Uterus (tissue), 2 donors: ENCODE results near the gene IL3.

ENCODE experiments used
- POLR2A ChIP-seq, 2 donors: fragments of 450-650 bp; IDR thresholded peaks; one replicate each; pipeline ENCODE4 v1.6.1; 2016; ENCODE audit warnings: antibody characterized with exemption in 2 of 2, mild to moderate bottlenecking in 1 of 2, moderate library complexity in 1 of 2
- TF ChIP-seq, protein P1 (sequence below), 4 experiments: fragments of 200-600 bp in 2 of 4; fragments of 450-650 bp in 2 of 4; sonication (generic) in 2 of 4; IDR thresholded peaks; one replicate each; pipeline ENCODE4 v1.5.1; 2016 to 2019; ENCODE audit warnings: antibody characterized with exemption in 4 of 4, mild to moderate bottlenecking in 2 of 4, moderate library complexity in 1 of 4

DNA sequence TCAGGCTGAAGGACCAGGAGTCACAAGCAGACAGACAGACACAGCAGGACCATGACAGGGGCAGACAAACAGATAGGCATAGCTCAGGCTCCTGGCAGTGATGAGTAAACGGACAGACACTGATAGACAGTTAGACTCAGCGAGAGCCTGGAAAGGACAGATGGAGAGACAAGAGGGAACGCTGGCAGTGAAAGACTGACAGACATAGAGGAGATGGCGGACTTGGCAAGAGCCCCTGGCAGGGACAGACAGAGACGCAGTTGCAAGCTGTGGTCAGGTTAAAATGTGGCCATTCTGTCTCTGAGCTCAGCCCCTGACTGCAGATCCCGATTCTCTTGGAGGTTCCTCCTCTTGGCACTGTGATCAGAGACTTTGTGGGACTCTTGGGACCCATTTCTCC, 26.7 kb downstream of the IL3 start:
- TF ChIP-seq, protein P1, sequence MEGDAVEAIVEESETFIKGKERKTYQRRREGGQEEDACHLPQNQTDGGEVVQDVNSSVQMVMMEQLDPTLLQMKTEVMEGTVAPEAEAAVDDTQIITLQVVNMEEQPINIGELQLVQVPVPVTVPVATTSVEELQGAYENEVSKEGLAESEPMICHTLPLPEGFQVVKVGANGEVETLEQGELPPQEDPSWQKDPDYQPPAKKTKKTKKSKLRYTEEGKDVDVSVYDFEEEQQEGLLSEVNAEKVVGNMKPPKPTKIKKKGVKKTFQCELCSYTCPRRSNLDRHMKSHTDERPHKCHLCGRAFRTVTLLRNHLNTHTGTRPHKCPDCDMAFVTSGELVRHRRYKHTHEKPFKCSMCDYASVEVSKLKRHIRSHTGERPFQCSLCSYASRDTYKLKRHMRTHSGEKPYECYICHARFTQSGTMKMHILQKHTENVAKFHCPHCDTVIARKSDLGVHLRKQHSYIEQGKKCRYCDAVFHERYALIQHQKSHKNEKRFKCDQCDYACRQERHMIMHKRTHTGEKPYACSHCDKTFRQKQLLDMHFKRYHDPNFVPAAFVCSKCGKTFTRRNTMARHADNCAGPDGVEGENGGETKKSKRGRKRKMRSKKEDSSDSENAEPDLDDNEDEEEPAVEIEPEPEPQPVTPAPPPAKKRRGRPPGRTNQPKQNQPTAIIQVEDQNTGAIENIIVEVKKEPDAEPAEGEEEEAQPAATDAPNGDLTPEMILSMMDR (IDR thresholded peaks at IDR 0.05), result no peak
- TF ChIP-seq POLR2A (IDR thresholded peaks at IDR 0.05), result no peak
